ENCODE results near the gene ING3. TPM values are rescaled to one million over a fixed set of nuclear protein-coding genes. Genes with fewer than 3 reads are reported as not detected.

ING3 gene
- polyA plus RNA-seq, 3 donors = 22.3 to 26.9 (median 25.9) TPM

DNA sequence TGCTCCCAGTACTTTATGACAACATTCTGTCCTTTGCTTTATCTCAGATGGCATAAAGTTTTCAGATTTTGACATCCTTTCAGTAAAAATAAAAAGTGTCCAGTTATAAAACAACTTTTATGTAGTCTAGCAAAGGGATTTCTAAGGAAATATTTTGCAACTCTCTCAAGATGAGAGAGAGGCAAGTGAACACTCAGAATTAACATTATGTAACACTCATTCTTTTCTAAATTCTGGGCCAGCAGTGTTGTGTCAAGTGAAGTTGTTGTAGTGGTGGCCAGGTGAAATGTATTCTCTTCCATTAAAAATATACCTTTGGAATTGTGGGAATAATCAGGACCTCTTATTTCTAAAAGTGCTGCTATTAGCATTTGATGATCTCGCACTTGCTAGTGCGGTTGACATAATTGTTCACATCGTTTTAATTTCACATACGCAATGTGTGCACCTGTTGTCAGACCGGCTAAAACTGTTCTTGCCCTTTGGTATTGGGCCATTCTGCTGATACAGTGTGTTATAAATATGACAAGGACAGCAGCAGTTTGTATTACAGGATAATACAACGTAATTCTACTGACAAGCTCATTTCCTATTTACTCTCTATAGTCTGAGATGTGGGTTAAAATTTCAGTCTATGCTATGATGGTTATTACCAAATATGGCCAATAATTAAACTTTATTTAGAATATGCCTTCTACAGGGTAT lies 61.7 kb downstream of the ING3 start:
- Histone ChIP-seq H3K36me3 (replicated peaks in 1 of 2; ENCODE audit: control insufficient read depth in 1 of 2, insufficient read depth in 2 of 2, low read length in 2 of 2) (peaks cover 0 to 12% of the 10 kb centered on the region in 2 donors), H3K9ac (ENCODE audit: insufficient read depth, low read length, poor library complexity, severe bottlenecking) (no peak overlapping the region), H3K4me1 (ENCODE audit: control insufficient read depth in 1 of 2, insufficient read depth in 2 of 2, low read length in 2 of 2) (peaks cover under 1 to 4% of the 10 kb centered on the region in 2 donors), H3K4me3 (replicated peaks in 1 of 3; ENCODE audit: low read depth in 2 of 3, low read length in 3 of 3) (no peak overlapping the region), H4K20me1 (ENCODE audit: insufficient read depth, low read length) (no peaks in the 10 kb centered on the region), H3K27ac (ENCODE audit: low read depth in 1 of 2, low read length in 2 of 2) (no peak overlapping the region), H3K79me2 (ENCODE audit: insufficient read depth, low read length) (no peaks in the 10 kb centered on the region), H3K9me3 (replicated peaks in 1 of 2; ENCODE audit: control insufficient read depth in 1 of 2, insufficient read depth in 1 of 2, low read length in 2 of 2) (no peaks in the 10 kb centered on the region), H3K4me2 (replicated peaks; ENCODE audit: extremely low read depth, low read length, poor library complexity, severe bottlenecking) (no peak overlapping the region), H2AFZ (ENCODE audit: insufficient read depth, low read depth, low read length, poor library complexity, severe bottlenecking) (no peak overlapping the region), H3K27me3 (ENCODE audit: control insufficient read depth in 2 of 2, insufficient read depth in 2 of 2, low read length in 2 of 2) (no peaks in the 10 kb centered on the region)
- Mint-ChIP-seq H3K27ac (no peak overlapping the region), H3K36me3 (peaks cover 9 to 12% of the 10 kb centered on the region in 2 donors), H3K9me3 (no peaks in the 10 kb centered on the region), H3K27me3 (ENCODE audit: low read depth in 3 of 3) (peaks cover 0 to 3% (median 2%) of the 10 kb centered on the region in 3 donors), H3K4me1 (peaks cover 13% of the 10 kb centered on the region), H3K4me3 (no peak overlapping the region)
- DNase-seq = no peak
- TF ChIP-seq, protein P1, sequence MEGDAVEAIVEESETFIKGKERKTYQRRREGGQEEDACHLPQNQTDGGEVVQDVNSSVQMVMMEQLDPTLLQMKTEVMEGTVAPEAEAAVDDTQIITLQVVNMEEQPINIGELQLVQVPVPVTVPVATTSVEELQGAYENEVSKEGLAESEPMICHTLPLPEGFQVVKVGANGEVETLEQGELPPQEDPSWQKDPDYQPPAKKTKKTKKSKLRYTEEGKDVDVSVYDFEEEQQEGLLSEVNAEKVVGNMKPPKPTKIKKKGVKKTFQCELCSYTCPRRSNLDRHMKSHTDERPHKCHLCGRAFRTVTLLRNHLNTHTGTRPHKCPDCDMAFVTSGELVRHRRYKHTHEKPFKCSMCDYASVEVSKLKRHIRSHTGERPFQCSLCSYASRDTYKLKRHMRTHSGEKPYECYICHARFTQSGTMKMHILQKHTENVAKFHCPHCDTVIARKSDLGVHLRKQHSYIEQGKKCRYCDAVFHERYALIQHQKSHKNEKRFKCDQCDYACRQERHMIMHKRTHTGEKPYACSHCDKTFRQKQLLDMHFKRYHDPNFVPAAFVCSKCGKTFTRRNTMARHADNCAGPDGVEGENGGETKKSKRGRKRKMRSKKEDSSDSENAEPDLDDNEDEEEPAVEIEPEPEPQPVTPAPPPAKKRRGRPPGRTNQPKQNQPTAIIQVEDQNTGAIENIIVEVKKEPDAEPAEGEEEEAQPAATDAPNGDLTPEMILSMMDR (IDR thresholded peaks at IDR 0.05) = no peak
- WGBS (ENCODE audit: insufficient coverage) = no CpG with 5 or more reads among the region's 6 CpGs
- intact Hi-C loops (cut with micrococcal nuclease) = no loop called here

- no peaks in the 10 kb centered on the region for H3K9me3 ChIP-seq (replicated peaks in 1 of 2; ENCODE audit: control insufficient read depth in 1 of 2, insufficient read depth in 1 of 2, low read length in 2 of 2)
- no peak overlapping the region for H3K27ac Mint-ChIP-seq
- no peak overlapping the region for H3K4me2 ChIP-seq (replicated peaks; ENCODE audit: extremely low read depth, low read length, poor library complexity, severe bottlenecking)
- H4K20me1 ChIP-seq (ENCODE audit: insufficient read depth, low read length) = no peaks in the 10 kb centered on the region
- no peak overlapping the region for H3K27ac ChIP-seq (ENCODE audit: low read depth in 1 of 2, low read length in 2 of 2)
- H3K4me1 Mint-ChIP-seq = peaks cover 12% of the 10 kb centered on the region
- H3K4me3 Mint-ChIP-seq = no peak overlapping the region
- H3K9me3 Mint-ChIP-seq = no peaks in the 10 kb centered on the region
- no peak for DNase-seq
- H3K27me3 Mint-ChIP-seq (ENCODE audit: low read depth in 3 of 3) = peaks cover 0 to 2% (median 2%) of the 10 kb centered on the region in 3 donors
- no peaks in the 10 kb centered on the region for H3K79me2 ChIP-seq (ENCODE audit: insufficient read depth, low read length)
- no peak overlapping the region for H2AFZ ChIP-seq (ENCODE audit: insufficient read depth, low read depth, low read length, poor library complexity, severe bottlenecking)
- TF ChIP-seq, protein P1 (IDR thresholded peaks at IDR 0.05) = no peak
- H3K4me3 ChIP-seq (replicated peaks in 1 of 3; ENCODE audit: low read depth in 2 of 3, low read length in 3 of 3) = no peak overlapping the region
- intact Hi-C loops (cut with micrococcal nuclease) = no loop called here
- no peak overlapping the region for H3K9ac ChIP-seq (ENCODE audit: insufficient read depth, low read length, poor library complexity, severe bottlenecking)
- peaks cover 0 to 12% of the 10 kb centered on the region in 2 donors for H3K36me3 ChIP-seq (replicated peaks in 1 of 2; ENCODE audit: control insufficient read depth in 1 of 2, insufficient read depth in 2 of 2, low read length in 2 of 2)
- WGBS (ENCODE audit: insufficient coverage) = no CpG with 5 or more reads among the region's 2 CpGs
- H3K4me1 ChIP-seq (ENCODE audit: control insufficient read depth in 1 of 2, insufficient read depth in 2 of 2, low read length in 2 of 2) = peaks cover 0 to 6% of the 10 kb centered on the region in 2 donors
- H3K36me3 Mint-ChIP-seq = peaks cover 9 to 12% of the 10 kb centered on the region in 2 donors
- no peaks in the 10 kb centered on the region for H3K27me3 ChIP-seq (ENCODE audit: control insufficient read depth in 2 of 2, insufficient read depth in 2 of 2, low read length in 2 of 2)
These were observed 62.3 kb downstream of the ING3 start for GRCh38 chr7:121012919-121013318.
